Measurements from ENCODE around the gene RIPPLY3.
A peak's percentile ranks its signal among the peaks of the same experiment; 100 is the strongest.
"Not testable (repeated sequence)": the region's sequence is repeated elsewhere in the genome, so short reads cannot be mapped to it uniquely, and the experiment has no call there.

The RIPPLY3 gene

GRCh38 chr21:37041706-37042271 lies 35.3 kb downstream of the RIPPLY3 start:
- DNase-seq (ENCODE audit: low read depth): no peak
- no peak for TF ChIP-seq CTCF (IDR thresholded peaks at IDR 0.05; ENCODE audit: low read length, missing control alignments)
- no peak overlapping the region for H3K4me3 ChIP-seq (replicated peaks; ENCODE audit: low read depth, low read length)

GRCh38 chr21:37043818-37044217 lies 37.3 kb downstream of the RIPPLY3 start:
- TF ChIP-seq CTCF (IDR thresholded peaks at IDR 0.05; ENCODE audit: low read length, missing control alignments): no peak
- no peak overlapping the region for H3K4me3 ChIP-seq (replicated peaks; ENCODE audit: low read depth, low read length)
- DNase-seq (ENCODE audit: low read depth): no peak

- TF ChIP-seq CTCF (IDR thresholded peaks at IDR 0.05; ENCODE audit: low read length, missing control alignments): no peak
- no peak for DNase-seq (ENCODE audit: low read depth)
- no peak overlapping the region for H3K4me3 ChIP-seq (replicated peaks; ENCODE audit: low read depth, low read length)
These were observed 38.1 kb downstream of the RIPPLY3 start for GRCh38 chr21:37044643-37045042.

GRCh38 chr21:37045149-37045548 lies 38.6 kb downstream of the RIPPLY3 start:
- no peak for TF ChIP-seq CTCF (IDR thresholded peaks at IDR 0.05; ENCODE audit: low read length, missing control alignments)

GRCh38 chr21:37045556-37045955 lies 39.1 kb downstream of the RIPPLY3 start:
- H3K4me3 ChIP-seq (replicated peaks; ENCODE audit: low read depth, low read length): no peak overlapping the region
- DNase-seq (ENCODE audit: low read depth): peak; percentile 53
- TF ChIP-seq CTCF (IDR thresholded peaks at IDR 0.05; ENCODE audit: low read length, missing control alignments): no peak

More at GRCh38 chr21:37045149-37045548, 38.6 kb downstream of the RIPPLY3 start:
- no peak for DNase-seq (ENCODE audit: low read depth)
- no peak overlapping the region for H3K4me3 ChIP-seq (replicated peaks; ENCODE audit: low read depth, low read length)

GRCh38 chr21:37047079-37047478 lies 40.6 kb downstream of the RIPPLY3 start:
- TF ChIP-seq CTCF (IDR thresholded peaks at IDR 0.05; ENCODE audit: low read length, missing control alignments): no peak
- DNase-seq (ENCODE audit: low read depth): no peak
- H3K4me3 ChIP-seq (replicated peaks; ENCODE audit: low read depth, low read length): no peak overlapping the region

- not testable (repeated sequence) for DNase-seq (ENCODE audit: low read depth); H3K4me3 ChIP-seq (replicated peaks; ENCODE audit: low read depth, low read length)
These were observed 43.2 kb downstream of the RIPPLY3 start for GRCh38 chr21:37049741-37050140.

Measured in fibroblast of pulmonary artery (primary cell).